ENCODE measurements around the gene BOD1.

BOD1 gene

DNA sequence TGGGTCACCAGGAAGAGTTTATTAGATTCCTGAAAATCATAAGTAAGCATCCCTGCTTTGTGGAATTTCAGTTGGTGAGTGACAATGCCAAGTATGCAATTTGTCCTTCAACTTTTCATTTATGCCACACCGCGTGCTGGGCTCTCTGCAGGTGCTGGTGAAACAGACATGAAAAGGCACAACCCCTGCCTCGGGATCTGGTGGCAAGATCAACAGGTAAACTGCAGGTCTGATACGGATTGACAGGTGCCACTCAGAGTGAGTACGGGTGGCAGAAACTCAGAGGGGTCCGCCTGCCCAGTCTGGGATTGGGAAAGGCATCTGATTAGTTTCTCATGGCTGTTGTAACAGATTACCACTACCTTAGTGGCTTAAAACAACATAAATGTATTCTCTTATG, 40.5 kb downstream of the BOD1 start:
- no peak for DNase-seq

DNA sequence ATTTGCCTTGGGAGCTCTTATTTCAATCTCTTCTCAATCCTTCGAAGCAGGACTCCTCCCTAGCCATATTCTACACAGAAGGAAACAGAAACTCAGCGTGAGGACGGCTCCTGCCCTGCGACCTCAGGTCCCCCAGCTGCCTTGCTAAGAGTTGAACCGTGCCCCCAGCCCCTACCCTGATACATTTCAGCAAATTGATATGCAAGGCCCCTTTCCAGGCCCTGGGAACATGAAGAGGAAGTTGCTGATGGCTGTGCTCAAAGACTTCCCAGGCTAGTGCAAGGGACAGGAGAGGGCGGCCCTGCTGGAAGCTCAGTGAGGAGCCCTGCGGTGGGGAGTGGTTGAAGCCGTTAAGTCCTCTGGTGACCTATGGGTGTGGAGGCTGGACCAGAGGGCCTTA, 41.5 kb downstream of the BOD1 start:
- no peak for DNase-seq

DNA sequence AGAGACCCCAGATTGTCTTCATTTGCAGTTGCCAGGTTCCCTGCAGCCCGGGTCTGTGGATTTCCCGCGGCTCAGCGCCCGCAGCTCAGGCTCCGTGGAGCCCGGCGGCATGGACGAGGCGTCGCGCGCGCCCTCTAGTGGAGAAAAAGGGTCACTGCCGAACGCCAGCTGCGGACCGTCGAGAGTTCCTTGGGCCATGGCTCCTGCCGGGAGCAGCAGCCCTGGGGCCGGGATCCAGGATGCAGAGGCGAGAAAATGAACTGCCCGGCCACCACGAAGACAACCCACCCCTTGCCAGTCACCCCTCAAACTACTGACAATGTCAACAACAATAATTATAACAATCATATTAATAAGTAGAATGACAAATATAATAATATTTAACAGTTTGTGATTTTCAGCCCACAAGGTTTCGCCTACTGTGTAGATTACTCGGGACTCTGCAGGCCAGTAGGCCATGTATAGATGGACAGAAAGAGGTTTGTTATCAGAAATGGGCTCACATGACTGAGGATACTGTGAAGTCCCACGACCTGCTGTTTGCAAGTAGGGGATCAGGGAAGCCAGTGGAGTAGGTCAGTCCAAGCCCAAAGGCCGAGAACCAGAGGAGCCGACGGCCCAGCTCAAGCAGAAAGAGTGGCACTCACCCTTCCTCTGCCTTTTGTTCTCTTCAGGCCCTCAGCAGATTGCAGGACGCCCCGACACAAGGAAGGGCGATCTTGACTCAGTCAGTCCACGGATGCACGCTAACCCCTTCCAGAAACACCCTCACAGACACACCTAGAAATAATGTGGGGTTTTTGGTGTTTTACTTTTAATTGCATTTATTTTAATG, 43.1 kb downstream of the BOD1 start:
- no peak for DNase-seq

DNA sequence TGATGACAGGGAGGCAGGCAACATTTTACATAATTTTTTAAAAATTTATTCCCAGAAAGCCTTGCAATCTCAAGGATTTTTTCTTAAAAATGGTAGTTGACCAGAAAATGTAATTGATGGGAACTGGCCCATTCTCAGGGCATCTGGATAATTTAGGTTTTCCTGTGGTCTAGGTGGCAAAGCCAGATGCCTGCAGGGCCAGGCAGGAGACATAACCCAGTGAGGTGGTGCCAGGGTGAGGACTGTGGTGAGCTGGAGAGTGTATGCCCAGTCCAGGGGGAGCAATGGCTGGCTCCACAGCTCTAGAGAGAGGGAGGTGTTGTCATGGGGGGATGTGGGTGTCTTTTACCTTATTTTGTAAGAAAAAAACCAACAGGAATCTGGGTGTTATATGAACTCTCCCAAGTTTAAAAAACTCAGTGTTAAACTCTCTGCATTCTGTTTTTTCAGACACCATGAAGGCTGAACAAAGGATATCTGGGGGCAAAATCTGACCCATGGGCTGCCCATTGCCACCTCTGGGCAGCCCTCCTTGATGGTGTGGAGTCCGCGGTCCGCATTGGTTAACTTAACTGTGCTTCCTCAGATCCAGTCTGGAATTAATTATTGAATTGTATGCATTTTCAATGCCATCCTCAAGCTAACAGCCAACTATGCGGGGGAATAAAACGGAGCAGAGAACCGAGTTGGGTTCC, 43.9 kb downstream of the BOD1 start:
- DNase-seq, result no peak

DNA sequence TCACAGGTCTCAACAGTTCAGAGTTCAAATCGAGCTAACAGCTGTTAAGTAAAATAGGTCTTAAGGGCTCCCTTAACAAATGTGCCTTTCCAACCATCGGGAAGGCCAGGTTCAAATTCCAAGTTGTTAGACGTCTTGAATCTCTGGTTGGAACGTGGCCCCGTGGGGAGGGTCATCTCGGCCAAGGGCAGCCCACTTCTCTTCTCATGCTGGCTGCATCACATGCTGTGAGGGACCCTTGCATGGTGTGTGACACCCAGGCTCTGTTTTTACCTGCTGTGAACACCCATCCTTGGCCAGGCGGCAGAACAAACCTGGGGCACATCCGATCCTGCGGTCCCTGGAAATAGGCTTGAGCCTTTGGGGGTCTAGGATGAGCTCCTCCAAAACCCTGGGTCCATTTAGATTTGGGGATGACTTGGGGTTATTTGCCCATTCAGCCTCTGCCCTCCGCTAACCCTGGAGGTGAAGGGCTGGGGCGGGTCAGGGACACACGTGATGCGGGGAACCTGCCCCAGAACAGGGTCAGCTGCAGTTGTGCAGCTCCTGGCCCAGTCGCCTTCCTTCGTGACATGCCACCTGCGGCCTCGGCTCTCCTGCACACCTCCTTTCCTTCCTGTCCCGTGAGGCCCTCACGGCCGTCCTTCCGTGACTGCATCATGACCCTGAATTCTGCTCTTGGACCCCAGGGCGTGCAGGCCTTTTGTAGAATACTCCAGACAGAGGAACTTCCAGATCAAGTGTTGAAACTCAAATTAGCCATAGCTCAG, 45.9 kb downstream of the BOD1 start:
- no peak for DNase-seq

DNA sequence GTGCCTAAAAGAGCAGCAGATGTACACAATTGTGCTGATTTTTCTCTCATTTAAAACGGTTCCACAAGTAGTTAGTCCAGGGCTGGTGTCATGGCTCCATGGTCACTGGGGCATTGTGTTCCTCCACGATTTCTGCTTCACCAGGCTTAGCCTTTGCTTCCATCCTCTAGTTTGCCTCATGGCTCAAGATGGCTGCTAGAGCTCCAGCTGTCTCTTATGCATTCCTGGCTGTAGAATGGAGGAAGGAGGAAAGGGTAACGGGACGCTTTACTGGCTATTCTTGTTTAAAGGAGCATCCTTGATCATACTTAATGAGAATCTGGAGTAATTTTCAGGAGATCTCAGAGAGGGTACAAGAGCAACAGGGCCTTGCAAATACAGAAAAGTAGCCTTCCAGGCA, 47.7 kb downstream of the BOD1 start:
- DNase-seq, result no peak

DNA sequence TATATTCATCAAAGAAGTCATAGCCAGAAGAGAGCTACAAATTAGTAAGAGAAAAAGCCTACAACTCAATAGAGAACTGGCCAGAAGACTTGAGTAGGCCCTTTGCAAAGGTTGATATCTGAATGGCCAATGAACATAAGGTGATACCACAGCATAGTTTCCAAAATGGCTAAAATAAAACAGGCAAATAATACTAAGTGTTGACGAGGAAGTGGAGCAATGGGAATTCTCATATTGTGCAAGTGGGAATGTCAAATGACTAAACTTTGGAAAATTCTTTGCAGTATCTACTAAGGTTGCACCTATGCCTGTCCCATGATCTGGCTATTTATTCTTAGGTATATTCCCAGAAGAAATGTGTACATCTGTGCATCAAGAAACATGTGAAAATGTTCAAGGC, 48.3 kb downstream of the BOD1 start:
- DNase-seq, result no peak

DNA sequence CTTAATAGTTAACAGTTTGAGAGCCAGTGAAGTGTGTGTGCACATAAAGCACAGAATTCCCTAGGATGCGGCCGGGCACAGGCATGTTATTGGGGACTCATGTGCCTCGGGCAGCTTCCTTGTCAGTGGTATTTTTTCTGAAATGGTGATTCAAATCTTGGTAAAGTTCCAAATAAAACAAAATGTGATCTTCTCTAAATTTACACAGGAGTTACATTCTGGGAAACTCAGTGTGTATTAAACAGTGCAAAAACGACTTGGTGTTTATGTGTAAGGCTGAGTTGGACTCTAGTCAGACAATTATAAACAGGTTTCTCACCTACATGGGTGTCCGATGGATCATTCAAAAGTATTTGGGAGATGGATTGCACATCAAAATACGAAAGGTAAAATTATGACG, 48.9 kb downstream of the BOD1 start:
- DNase-seq, result no peak

DNA sequence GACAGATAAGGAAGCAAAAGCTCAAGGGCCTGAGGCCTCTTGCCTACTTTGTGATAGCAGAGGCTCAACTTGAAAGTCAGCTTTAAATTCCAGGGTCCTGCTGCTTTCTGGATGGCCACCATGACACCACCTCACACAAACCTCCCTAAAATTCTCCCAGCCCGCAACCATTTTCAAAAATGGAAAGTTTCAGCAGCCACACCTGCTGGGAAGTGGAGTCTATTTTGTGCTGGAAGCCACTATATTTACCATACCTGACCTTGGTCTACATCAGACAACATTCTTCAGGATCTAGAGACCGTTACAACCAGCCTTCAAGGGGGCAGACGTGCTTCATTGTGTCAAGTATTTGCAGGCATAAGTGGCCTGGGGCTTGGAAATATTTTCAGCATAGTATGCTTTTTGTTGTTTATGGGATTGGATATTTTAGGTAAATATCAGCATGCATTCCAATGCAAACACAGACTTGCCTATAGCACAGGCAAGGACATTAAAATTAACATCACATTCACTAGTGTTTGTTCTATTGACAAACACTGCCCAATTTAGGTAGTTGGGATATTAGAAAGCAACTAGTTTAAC, 50.9 kb downstream of the BOD1 start:
- no peak for DNase-seq

DNA sequence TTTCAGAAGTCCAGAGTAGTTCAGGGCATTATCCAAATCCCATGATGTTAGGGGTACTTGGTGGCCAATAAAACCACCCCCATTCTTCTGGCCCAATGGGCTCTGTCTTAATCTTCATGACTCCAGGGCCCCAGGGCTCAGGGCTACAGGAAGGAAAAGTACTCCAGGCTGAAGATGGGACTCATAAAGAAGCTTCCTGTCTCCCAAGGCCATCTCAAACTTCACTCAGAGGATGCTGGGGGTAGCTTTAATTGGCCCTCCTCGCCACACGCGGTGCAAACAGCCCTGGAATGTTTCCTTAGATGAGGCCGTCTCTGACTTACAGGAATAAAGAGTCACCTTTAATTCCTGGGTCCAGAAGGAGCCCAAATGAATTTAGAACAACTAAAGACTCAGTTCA, 52.3 kb downstream of the BOD1 start:
- no peak for DNase-seq

DNA sequence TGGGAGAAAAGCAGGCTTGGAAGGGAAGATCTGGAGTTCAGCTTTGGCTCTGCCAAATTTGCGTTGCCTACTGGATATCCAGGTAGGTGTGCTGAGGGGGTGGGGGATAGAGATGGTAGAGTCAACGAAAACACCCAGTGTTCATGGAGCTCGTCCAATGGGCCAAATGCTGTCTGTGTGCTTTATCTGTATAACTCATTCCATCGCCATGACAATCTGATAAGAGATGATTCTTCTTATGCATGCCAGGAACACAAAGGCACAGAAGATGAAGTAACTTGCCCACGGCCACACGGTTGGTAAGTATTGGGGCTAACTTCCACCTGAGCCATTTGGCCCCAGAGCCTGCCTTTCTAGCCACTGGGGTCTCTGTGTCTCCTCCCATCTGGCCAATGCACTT, 53.2 kb downstream of the BOD1 start:
- DNase-seq, result no peak

DNA sequence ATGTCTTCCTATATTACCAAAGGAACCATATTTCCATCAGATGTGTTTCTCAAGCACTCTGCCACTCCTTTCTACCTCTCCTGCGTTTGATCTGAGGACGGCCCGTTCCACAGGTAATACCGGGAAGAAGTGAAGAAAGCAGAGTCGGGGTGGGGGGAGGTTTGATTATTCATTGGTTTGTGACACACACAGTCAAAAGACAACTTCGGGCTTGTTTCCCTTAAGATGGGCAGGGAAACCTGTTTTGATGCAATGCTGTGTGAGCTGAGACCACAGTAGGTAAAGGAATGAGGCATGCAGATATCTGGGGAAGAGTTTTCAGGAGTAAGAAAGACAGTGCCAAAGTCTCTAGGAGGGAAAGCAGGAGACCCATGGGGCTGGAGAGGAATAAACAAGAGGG, 54.0 kb downstream of the BOD1 start:
- no peak for DNase-seq
